Ishikawa (cell line): ENCODE measurements around the gene KLHDC10.

Experiments used
- CEBPB ChIP-seq: IDR thresholded peaks from 2 replicates; pipeline ENCODE4 v1.6.1; 2012
- CREB1 ChIP-seq: IDR thresholded peaks from 2 replicates; pipeline ENCODE4 v1.6.1; 2012; ENCODE audit warnings: low read depth
- EGR1 ChIP-seq: IDR thresholded peaks from 2 replicates; pipeline ENCODE4 v1.6.1; 2012
- EP300 ChIP-seq: IDR thresholded peaks from 2 replicates; pipeline ENCODE4 v1.6.1; 2012; ENCODE audit warnings: borderline replicate concordance
- FOXM1 ChIP-seq: IDR thresholded peaks from 2 replicates; pipeline ENCODE4 v1.6.1; 2012; ENCODE audit warnings: low read depth, borderline replicate concordance
- NFIC ChIP-seq: IDR thresholded peaks from 2 replicates; pipeline ENCODE4 v1.6.1; 2012
- RAD21 ChIP-seq: IDR thresholded peaks from 2 replicates; pipeline ENCODE4 v1.6.1; 2012; ENCODE audit warnings: low read depth
- TAF1 ChIP-seq: IDR thresholded peaks from 2 replicates; pipeline ENCODE4 v1.6.1; 2012; ENCODE audit warnings: low read depth, mild to moderate bottlenecking
- TCF12 ChIP-seq: IDR thresholded peaks from 2 replicates; pipeline ENCODE4 v1.6.1; 2012; ENCODE audit warnings: low read depth
- TEAD4 ChIP-seq: IDR thresholded peaks from 2 replicates; pipeline ENCODE4 v1.6.1; 2012
- YY1 ChIP-seq: IDR thresholded peaks from 2 replicates; pipeline ENCODE4 v1.6.1; 2012; ENCODE audit warnings: low read depth
- ZBTB7A ChIP-seq: IDR thresholded peaks from 2 replicates; pipeline ENCODE4 v1.6.1; 2012; ENCODE audit warnings: low read depth
- TF ChIP-seq, protein P1 (sequence below): IDR thresholded peaks from 2 replicates; pipeline ENCODE4 v1.6.1; 2012; ENCODE audit warnings: low read depth, mild to moderate bottlenecking
- TF ChIP-seq, protein P2 (sequence below): IDR thresholded peaks from 2 replicates; pipeline ENCODE4 v1.6.1; 2012
- TF ChIP-seq, protein P3 (sequence below): IDR thresholded peaks from 2 replicates; pipeline ENCODE4 v1.6.1; 2012

Gene KLHDC10

DNA sequence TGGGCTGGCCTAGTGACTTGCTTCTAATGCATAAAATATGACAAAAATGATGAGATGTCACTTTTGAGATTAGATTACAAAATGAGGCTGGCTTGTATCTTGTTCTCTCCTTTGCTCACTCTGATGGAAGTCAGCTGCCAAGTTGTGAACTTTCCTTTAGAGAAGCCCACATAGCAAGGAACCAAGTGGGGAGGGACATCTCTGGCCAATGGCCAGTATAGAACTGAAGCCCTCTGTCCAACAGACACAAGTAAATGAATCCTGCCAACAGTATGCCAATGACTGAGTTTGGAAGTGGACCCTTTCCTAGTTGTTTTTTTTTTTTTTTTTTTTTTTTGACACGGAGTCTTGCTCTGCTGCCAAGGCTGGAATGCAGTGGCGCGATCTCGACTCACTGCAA is 22.5 kb upstream of the KLHDC10 start:
- TF ChIP-seq CEBPB (no peak), NFIC (no peak)
- TF ChIP-seq, protein P1, sequence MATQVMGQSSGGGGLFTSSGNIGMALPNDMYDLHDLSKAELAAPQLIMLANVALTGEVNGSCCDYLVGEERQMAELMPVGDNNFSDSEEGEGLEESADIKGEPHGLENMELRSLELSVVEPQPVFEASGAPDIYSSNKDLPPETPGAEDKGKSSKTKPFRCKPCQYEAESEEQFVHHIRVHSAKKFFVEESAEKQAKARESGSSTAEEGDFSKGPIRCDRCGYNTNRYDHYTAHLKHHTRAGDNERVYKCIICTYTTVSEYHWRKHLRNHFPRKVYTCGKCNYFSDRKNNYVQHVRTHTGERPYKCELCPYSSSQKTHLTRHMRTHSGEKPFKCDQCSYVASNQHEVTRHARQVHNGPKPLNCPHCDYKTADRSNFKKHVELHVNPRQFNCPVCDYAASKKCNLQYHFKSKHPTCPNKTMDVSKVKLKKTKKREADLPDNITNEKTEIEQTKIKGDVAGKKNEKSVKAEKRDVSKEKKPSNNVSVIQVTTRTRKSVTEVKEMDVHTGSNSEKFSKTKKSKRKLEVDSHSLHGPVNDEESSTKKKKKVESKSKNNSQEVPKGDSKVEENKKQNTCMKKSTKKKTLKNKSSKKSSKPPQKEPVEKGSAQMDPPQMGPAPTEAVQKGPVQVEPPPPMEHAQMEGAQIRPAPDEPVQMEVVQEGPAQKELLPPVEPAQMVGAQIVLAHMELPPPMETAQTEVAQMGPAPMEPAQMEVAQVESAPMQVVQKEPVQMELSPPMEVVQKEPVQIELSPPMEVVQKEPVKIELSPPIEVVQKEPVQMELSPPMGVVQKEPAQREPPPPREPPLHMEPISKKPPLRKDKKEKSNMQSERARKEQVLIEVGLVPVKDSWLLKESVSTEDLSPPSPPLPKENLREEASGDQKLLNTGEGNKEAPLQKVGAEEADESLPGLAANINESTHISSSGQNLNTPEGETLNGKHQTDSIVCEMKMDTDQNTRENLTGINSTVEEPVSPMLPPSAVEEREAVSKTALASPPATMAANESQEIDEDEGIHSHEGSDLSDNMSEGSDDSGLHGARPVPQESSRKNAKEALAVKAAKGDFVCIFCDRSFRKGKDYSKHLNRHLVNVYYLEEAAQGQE: no peak

DNA sequence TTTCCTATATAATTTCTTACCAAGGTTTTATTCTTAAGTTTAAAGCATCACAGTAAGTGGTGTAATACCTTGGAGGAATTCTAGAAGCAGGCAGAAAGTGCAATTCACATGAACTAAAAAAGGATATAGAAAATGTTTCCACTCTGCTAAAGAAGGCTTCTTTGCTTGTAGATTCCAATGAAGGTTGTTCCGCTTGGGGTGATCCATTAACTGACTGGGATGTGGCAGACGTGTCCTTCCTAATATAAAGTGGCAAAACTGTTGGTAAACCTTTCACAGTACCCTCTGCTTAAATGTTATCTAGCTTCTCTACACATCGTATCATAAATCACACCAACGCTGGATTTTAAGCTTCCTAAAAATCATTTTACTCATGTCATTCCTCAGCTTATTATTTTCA is 21.4 kb upstream of the KLHDC10 start:
- TF ChIP-seq, protein P1: no peak

DNA sequence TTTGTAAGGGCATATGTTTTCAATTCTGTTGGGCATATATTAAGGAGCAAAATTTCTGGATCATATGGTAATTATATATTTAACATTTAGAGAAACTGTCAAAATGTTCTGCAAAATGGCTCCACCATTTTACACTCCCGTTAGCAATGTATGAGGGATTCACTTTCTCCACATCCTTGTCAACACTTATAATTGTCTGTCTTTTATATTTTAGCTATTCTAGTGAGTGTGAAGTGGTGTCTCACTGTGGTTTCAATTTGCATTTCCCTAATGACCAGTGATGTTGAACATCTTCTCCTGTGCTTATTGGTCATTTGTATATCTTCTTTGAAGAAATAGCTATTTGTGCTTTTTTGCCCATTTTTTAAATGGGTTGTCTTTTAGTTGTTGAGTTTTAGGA is 8.1 kb upstream of the KLHDC10 start:
- TF ChIP-seq RAD21 (no peak), EP300 (no peak), ZBTB7A (no peak), NFIC (no peak), TEAD4 (no peak), EGR1 (no peak), FOXM1 (no peak), CREB1 (no peak), TAF1 (no peak), CEBPB (no peak), YY1 (no peak), TCF12 (no peak)
- TF ChIP-seq, protein P2, sequence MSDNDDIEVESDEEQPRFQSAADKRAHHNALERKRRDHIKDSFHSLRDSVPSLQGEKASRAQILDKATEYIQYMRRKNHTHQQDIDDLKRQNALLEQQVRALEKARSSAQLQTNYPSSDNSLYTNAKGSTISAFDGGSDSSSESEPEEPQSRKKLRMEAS: no peak
- TF ChIP-seq, protein P3, sequence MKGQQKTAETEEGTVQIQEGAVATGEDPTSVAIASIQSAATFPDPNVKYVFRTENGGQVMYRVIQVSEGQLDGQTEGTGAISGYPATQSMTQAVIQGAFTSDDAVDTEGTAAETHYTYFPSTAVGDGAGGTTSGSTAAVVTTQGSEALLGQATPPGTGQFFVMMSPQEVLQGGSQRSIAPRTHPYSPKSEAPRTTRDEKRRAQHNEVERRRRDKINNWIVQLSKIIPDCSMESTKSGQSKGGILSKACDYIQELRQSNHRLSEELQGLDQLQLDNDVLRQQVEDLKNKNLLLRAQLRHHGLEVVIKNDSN: no peak

DNA sequence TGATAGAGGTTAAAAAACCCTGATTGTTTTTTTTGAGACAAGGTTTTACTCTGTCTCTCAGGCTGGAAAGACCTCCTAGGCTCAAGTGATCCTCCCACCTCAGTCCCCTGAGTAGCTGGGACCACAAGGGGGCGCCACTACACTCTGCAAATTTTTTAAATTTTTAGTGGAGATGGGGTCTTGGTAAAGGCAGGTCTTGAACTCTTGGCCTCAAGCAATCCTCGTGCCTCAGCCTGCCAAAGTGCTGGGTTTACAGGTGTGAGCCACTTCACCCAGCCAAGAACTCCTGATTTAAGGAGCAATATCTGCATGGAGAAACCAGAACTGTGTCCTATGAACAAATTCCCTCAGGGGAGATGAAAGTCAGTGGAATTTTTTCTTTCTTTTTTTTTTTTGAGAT is 7.3 kb upstream of the KLHDC10 start:
- TF ChIP-seq EGR1 (no peak), TEAD4 (peak; percentile 61), RAD21 (peak; percentile 58)

DNA sequence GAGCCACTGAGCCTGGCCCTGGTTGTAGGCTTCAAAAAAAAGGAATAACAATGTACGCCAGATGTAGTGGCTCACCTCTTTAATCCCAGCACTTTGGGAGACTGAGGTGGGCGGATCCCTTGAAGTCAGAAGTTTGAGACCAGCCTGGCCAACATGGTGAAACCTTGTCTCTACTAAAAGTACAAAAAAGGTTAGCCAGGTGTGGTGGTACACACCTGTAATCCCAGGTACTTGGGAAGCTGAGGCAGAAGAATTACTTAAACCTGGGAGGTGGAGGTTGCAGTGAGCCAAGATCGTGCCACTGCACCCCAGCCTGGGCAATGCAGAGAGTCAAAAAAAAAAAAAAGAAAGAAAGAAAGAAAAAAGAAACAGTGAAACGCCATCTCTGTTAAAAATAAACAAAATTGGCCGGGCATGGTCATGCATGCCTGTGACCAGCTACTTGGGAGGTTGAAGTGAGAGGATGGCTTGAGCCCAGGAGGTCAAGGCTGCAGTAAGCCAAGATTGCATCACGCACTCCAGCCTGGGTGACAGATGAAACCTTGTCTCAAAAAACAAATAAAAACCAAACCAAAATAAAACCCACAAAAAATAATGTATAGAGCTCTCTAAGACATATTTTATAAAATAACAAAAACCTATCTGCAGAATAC is 4.7 kb upstream of the KLHDC10 start:
- TF ChIP-seq TCF12 (no peak), CREB1 (no peak), ZBTB7A (no peak), EGR1 (no peak), CEBPB (no peak)
- TF ChIP-seq, protein P1: no peak

DNA sequence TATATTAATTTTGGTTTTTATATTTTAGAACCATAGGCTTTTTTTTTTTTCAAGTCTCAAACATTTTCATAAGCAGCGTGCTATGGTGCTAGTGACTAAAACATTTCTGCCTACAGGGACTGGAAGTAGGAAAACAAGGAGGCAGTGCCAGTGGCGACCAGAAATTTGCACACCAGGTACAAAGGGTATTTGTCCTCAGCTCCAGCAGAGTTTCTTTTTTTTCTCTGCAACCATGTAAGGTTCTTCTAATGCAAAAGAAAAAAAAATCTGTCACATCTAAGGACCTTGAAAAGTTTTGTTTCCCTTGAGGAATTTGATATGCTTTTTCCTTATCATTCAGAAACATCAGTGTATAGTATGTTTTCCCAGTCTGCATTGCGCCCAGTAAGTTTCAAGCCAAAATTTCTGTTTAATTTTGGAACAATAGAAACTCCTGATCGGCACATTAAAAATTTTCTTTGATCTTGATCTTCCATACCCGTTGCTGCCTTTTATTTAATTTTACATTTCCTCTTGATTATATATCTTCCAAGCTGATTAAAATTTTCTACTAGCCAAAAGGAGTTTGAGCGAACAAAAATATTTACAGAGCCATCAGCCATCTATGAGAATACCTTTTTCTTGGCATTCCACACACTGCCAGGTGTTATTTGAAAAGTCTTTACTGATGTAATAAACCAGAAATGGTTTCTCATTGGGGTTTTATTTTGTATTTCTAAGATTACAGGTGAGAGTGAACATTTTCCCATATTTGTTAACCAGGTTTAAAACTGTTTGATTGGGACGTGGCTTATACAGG is 956 bp upstream of the KLHDC10 start:
- TF ChIP-seq EP300 (no peak), CEBPB (no peak), TCF12 (no peak), YY1 (no peak), EGR1 (no peak), NFIC (no peak), CREB1 (no peak), FOXM1 (no peak), TEAD4 (no peak), RAD21 (no peak), TAF1 (no peak), ZBTB7A (no peak)
- TF ChIP-seq, protein P2: no peak
- TF ChIP-seq, protein P1: no peak
- TF ChIP-seq, protein P3: no peak
